Stimulated activated CD4-positive, alpha-beta T cell treated with anti-CD3 and anti-CD28 coated beads, Interleukin-15, amount 100 ng/mL, for 1 hour (primary cell): Measurements from ENCODE around the gene ZBTB8A.

ENCODE experiments used
- DNase-seq, 2 donors: peaks; one replicate each; pipeline ENCODE4 v3.0.0-alpha.2; 2020; ENCODE audit warnings: low read depth in 1 of 2, low spot score in 1 of 2

The ZBTB8A gene

GRCh38 chr1:32652244-32652962 lies 113.2 kb downstream of the ZBTB8A start:
- DNase-seq: no peak
